GM19240 (cell line): Measurements from ENCODE around the gene HCAR1.
"Not testable (repeated sequence)": the region's sequence is repeated elsewhere in the genome, so short reads cannot be mapped to it uniquely, and the experiment has no call there.

Source experiments
- DNase-seq: peaks from one replicate; pipeline ENCODE4 v3.0.0; 2011; ENCODE audit warnings: low spot score; ENCODE audit not compliant: insufficient read length

Gene HCAR1

GRCh38 chr12:122730215-122731014 lies at the start of gene HCAR1:
Gene HCAR1, minus strand, starts transcription at chr12:122730844. Its CDS starts 505 bp downstream, at chr12:122730339.
- DNase-seq: no peak

GRCh38 chr12:122757568-122757967 lies 26.9 kb upstream of the HCAR1 start:
- DNase-seq: no peak

- no peak for DNase-seq
Measured at GRCh38 chr12:122754790-122755189, 24.1 kb upstream of the HCAR1 start.

- DNase-seq: no peak
Measured at GRCh38 chr12:122753319-122753650, 22.6 kb upstream of the HCAR1 start.

- DNase-seq: peak; percentile 85
Measured at GRCh38 chr12:122752464-122753318, 22.0 kb upstream of the HCAR1 start, which contains the start of gene DENR. Gene DENR, plus strand, starts transcription at chr12:122752824. Its CDS starts 878 bp downstream, at chr12:122753702.

GRCh38 chr12:122750781-122751515 lies 20.3 kb upstream of the HCAR1 start:
- DNase-seq: not testable (repeated sequence)

- no peak for DNase-seq
Measured at GRCh38 chr12:122749569-122750332, 19.1 kb upstream of the HCAR1 start.

- DNase-seq: no peak
Measured at GRCh38 chr12:122747224-122748135, 16.8 kb upstream of the HCAR1 start.

GRCh38 chr12:122743895-122744525 lies 13.4 kb upstream of the HCAR1 start:
- no peak for DNase-seq

GRCh38 chr12:122740351-122740750 lies 9.7 kb upstream of the HCAR1 start:
- no peak for DNase-seq

- DNase-seq: no peak
Measured at GRCh38 chr12:122738571-122738970, 7.9 kb upstream of the HCAR1 start.

GRCh38 chr12:122732611-122733010 lies 2.0 kb upstream of the HCAR1 start:
- no peak for DNase-seq

GRCh38 chr12:122732170-122732569 lies 1.5 kb upstream of the HCAR1 start:
- DNase-seq: no peak

GRCh38 chr12:122729583-122730214 lies 945 bp downstream of the HCAR1 start:
- DNase-seq: no peak

- no peak for DNase-seq
Measured at GRCh38 chr12:122726080-122726558, 4.5 kb downstream of the HCAR1 start.

GRCh38 chr12:122725452-122726079 lies 5.1 kb downstream of the HCAR1 start:
- no peak for DNase-seq

GRCh38 chr12:122724641-122725243 lies 5.9 kb downstream of the HCAR1 start:
- DNase-seq: no peak

GRCh38 chr12:122722387-122722786 lies 8.3 kb downstream of the HCAR1 start:
- DNase-seq: no peak
